ENCODE measurements around the gene SLC7A9. TPM values are rescaled to one million over a fixed set of nuclear protein-coding genes. Genes with fewer than 3 reads are reported as not detected.
A peak's percentile ranks its signal among the peaks of the same experiment; 100 is the strongest.

The SLC7A9 gene
- total RNA-seq, 1 donor = not detected

GRCh38 chr19:32830231-32831014 lies 39.1 kb downstream of the SLC7A9 start:
- no peak overlapping the region for H3K4me3 ChIP-seq (ENCODE audit: low read depth, low read length)
- no peak for TF ChIP-seq CTCF (IDR thresholded peaks at IDR 0.05; ENCODE audit: insufficient read depth, low read length)
- peak; percentile 24 for DNase-seq (ENCODE audit: low read depth)

GRCh38 chr19:32829345-32829896 lies 40.1 kb downstream of the SLC7A9 start:
- no peak for TF ChIP-seq CTCF (IDR thresholded peaks at IDR 0.05; ENCODE audit: insufficient read depth, low read length)
- no peak for DNase-seq (ENCODE audit: low read depth)

GRCh38 chr19:32828643-32829344 lies 40.8 kb downstream of the SLC7A9 start:
- H3K4me3 ChIP-seq (ENCODE audit: low read depth, low read length) = no peak overlapping the region
- DNase-seq (ENCODE audit: low read depth) = no peak
- no peak for TF ChIP-seq CTCF (IDR thresholded peaks at IDR 0.05; ENCODE audit: insufficient read depth, low read length)

More at GRCh38 chr19:32829345-32829896, 40.1 kb downstream of the SLC7A9 start:
- no peak overlapping the region for H3K4me3 ChIP-seq (ENCODE audit: low read depth, low read length)

GRCh38 chr19:32828139-32828538 lies 41.4 kb downstream of the SLC7A9 start:
- TF ChIP-seq CTCF (IDR thresholded peaks at IDR 0.05; ENCODE audit: insufficient read depth, low read length) = no peak
- H3K4me3 ChIP-seq (ENCODE audit: low read depth, low read length) = no peak overlapping the region
- no peak for DNase-seq (ENCODE audit: low read depth)

GRCh38 chr19:32824916-32825608 lies 44.5 kb downstream of the SLC7A9 start:
- TF ChIP-seq CTCF (IDR thresholded peaks at IDR 0.05; ENCODE audit: insufficient read depth, low read length) = no peak
- H3K4me3 ChIP-seq (ENCODE audit: low read depth, low read length) = no peak overlapping the region
- no peak for DNase-seq (ENCODE audit: low read depth)

GRCh38 chr19:32824191-32824751 lies 45.3 kb downstream of the SLC7A9 start:
- TF ChIP-seq CTCF (IDR thresholded peaks at IDR 0.05; ENCODE audit: insufficient read depth, low read length) = no peak
- no peak overlapping the region for H3K4me3 ChIP-seq (ENCODE audit: low read depth, low read length)
- no peak for DNase-seq (ENCODE audit: low read depth)

Data from fibroblast of the aortic adventitia (primary cell).